Measurements from ENCODE around the gene SLC25A36.
A peak's percentile ranks its signal among the peaks of the same experiment; 100 is the strongest.

The SLC25A36 gene

GRCh38 chr3:140941090-140941433 lies 574 bp upstream of the SLC25A36 start:
- TF ChIP-seq EGR1 (IDR thresholded peaks at IDR 0.05) (no peak), CEBPB (IDR thresholded peaks at IDR 0.05) (0 out of 2 replicates have a peak, but pooled peaks have one; percentile 30), RAD21 (IDR thresholded peaks at IDR 0.05; ENCODE audit: low read depth) (no peak)
- TF ChIP-seq, protein P1, sequence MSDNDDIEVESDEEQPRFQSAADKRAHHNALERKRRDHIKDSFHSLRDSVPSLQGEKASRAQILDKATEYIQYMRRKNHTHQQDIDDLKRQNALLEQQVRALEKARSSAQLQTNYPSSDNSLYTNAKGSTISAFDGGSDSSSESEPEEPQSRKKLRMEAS (IDR thresholded peaks at IDR 0.05): no peak

GRCh38 chr3:140942221-140943104 lies 827 bp downstream of the SLC25A36 start:
- TF ChIP-seq ZBTB7A (IDR thresholded peaks at IDR 0.05; ENCODE audit: low read depth) (peak; percentile 50; the same call in 1 of the 2 replicates), TCF12 (IDR thresholded peaks at IDR 0.05; ENCODE audit: low read depth) (no peak), RAD21 (IDR thresholded peaks at IDR 0.05; ENCODE audit: low read depth) (no peak), CREB1 (IDR thresholded peaks at IDR 0.05; ENCODE audit: low read depth) (no peak), EP300 (IDR thresholded peaks at IDR 0.05; ENCODE audit: borderline replicate concordance) (no peak), TEAD4 (IDR thresholded peaks at IDR 0.05) (no peak), CEBPB (IDR thresholded peaks at IDR 0.05) (no peak), TAF1 (IDR thresholded peaks at IDR 0.05; ENCODE audit: low read depth) (no peak), YY1 (IDR thresholded peaks at IDR 0.05; ENCODE audit: low read depth) (peak; percentile 75), EGR1 (IDR thresholded peaks at IDR 0.05) (no peak), FOXM1 (IDR thresholded peaks at IDR 0.05; ENCODE audit: borderline replicate concordance, low read depth) (no peak)
- TF ChIP-seq, protein P1 (IDR thresholded peaks at IDR 0.05): peak; percentile 48
- TF ChIP-seq, protein P2, sequence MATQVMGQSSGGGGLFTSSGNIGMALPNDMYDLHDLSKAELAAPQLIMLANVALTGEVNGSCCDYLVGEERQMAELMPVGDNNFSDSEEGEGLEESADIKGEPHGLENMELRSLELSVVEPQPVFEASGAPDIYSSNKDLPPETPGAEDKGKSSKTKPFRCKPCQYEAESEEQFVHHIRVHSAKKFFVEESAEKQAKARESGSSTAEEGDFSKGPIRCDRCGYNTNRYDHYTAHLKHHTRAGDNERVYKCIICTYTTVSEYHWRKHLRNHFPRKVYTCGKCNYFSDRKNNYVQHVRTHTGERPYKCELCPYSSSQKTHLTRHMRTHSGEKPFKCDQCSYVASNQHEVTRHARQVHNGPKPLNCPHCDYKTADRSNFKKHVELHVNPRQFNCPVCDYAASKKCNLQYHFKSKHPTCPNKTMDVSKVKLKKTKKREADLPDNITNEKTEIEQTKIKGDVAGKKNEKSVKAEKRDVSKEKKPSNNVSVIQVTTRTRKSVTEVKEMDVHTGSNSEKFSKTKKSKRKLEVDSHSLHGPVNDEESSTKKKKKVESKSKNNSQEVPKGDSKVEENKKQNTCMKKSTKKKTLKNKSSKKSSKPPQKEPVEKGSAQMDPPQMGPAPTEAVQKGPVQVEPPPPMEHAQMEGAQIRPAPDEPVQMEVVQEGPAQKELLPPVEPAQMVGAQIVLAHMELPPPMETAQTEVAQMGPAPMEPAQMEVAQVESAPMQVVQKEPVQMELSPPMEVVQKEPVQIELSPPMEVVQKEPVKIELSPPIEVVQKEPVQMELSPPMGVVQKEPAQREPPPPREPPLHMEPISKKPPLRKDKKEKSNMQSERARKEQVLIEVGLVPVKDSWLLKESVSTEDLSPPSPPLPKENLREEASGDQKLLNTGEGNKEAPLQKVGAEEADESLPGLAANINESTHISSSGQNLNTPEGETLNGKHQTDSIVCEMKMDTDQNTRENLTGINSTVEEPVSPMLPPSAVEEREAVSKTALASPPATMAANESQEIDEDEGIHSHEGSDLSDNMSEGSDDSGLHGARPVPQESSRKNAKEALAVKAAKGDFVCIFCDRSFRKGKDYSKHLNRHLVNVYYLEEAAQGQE (IDR thresholded peaks at IDR 0.05; ENCODE audit: low read depth): no peak
- TF ChIP-seq, protein P3, sequence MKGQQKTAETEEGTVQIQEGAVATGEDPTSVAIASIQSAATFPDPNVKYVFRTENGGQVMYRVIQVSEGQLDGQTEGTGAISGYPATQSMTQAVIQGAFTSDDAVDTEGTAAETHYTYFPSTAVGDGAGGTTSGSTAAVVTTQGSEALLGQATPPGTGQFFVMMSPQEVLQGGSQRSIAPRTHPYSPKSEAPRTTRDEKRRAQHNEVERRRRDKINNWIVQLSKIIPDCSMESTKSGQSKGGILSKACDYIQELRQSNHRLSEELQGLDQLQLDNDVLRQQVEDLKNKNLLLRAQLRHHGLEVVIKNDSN (IDR thresholded peaks at IDR 0.05): no peak

GRCh38 chr3:140943781-140944552 lies 2.3 kb downstream of the SLC25A36 start:
- TF ChIP-seq TCF12 (IDR thresholded peaks at IDR 0.05; ENCODE audit: low read depth) (no peak), YY1 (IDR thresholded peaks at IDR 0.05; ENCODE audit: low read depth) (no peak), TEAD4 (IDR thresholded peaks at IDR 0.05) (no peak), TAF1 (IDR thresholded peaks at IDR 0.05; ENCODE audit: low read depth) (no peak), EGR1 (IDR thresholded peaks at IDR 0.05) (no peak), CEBPB (IDR thresholded peaks at IDR 0.05) (no peak), NFIC (IDR thresholded peaks at IDR 0.05) (no peak), ZBTB7A (IDR thresholded peaks at IDR 0.05; ENCODE audit: low read depth) (no peak), FOXM1 (IDR thresholded peaks at IDR 0.05; ENCODE audit: borderline replicate concordance, low read depth) (no peak), RAD21 (IDR thresholded peaks at IDR 0.05; ENCODE audit: low read depth) (no peak), CREB1 (IDR thresholded peaks at IDR 0.05; ENCODE audit: low read depth) (no peak), EP300 (IDR thresholded peaks at IDR 0.05; ENCODE audit: borderline replicate concordance) (no peak)
- TF ChIP-seq, protein P2 (IDR thresholded peaks at IDR 0.05; ENCODE audit: low read depth): no peak
- TF ChIP-seq, protein P3 (IDR thresholded peaks at IDR 0.05): no peak
- TF ChIP-seq, protein P1 (IDR thresholded peaks at IDR 0.05): no peak

DNA sequence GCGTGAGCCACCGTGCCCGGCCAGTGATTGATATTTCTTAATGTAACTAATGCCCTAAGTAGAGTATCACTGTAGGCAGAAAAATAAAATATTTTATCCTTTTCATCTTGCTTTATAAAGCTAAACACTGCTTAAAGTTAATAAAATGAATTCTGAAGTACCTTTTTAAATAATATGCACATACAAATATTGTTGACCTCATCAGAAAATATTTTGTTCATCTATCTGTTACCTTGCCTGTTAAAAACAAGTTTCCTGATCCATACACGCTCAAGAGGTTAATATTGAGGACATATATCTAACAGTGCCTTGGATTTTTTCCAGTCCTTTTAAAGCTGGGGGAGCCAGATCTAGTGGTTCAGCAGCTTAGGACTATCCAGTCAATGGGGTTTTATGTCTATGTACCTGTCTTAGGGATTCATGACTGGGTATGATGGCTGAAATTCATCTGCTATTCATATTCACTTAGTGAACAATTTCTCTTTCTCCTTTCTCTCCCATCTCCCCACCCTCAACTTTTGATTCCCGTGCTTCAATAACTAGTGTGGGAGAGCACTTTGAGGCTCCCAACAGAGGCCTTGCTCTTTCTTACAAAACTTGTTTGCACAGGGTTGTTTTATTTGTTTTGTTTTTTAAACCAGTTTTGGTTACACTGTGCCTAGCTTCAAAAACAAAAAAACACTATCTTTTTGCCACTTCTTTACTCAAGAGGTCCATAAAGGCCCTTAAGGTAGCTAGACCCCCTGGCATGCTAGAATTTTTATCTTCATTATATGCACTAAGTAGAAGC lies 7.0 kb downstream of the SLC25A36 start:
- TF ChIP-seq, protein P2 (IDR thresholded peaks at IDR 0.05; ENCODE audit: low read depth): no peak
- TF ChIP-seq CREB1 (IDR thresholded peaks at IDR 0.05; ENCODE audit: low read depth) (no peak), EGR1 (IDR thresholded peaks at IDR 0.05) (no peak), CEBPB (IDR thresholded peaks at IDR 0.05) (no peak), EP300 (IDR thresholded peaks at IDR 0.05; ENCODE audit: borderline replicate concordance) (no peak), NFIC (IDR thresholded peaks at IDR 0.05) (no peak), RAD21 (IDR thresholded peaks at IDR 0.05; ENCODE audit: low read depth) (no peak), TEAD4 (IDR thresholded peaks at IDR 0.05) (no peak), TCF12 (IDR thresholded peaks at IDR 0.05; ENCODE audit: low read depth) (no peak), ZBTB7A (IDR thresholded peaks at IDR 0.05; ENCODE audit: low read depth) (no peak), FOXM1 (IDR thresholded peaks at IDR 0.05; ENCODE audit: borderline replicate concordance, low read depth) (no peak), TAF1 (IDR thresholded peaks at IDR 0.05; ENCODE audit: low read depth) (no peak), YY1 (IDR thresholded peaks at IDR 0.05; ENCODE audit: low read depth) (no peak)
- TF ChIP-seq, protein P3 (IDR thresholded peaks at IDR 0.05): no peak
- TF ChIP-seq, protein P1 (IDR thresholded peaks at IDR 0.05): no peak

Measured in Ishikawa (cell line).